Chondrocyte (in vitro differentiated cells): Measurements from ENCODE around the gene SMC3. TPM values are rescaled to one million over a fixed set of nuclear protein-coding genes. Genes with fewer than 3 reads are reported as not detected.
"Not testable (repeated sequence)": the region's sequence is repeated elsewhere in the genome, so short reads cannot be mapped to it uniquely, and the experiment has no call there.

Experiments
- DNase-seq: peaks from one replicate; pipeline ENCODE4 v3.0.0; 2021; ENCODE audit warnings: mixed read lengths, low spot score
- H3K27ac Mint-ChIP-seq: one replicate; pipeline ENCODE4 v1.8.0; 2021; ENCODE audit warnings: mild to moderate bottlenecking, moderate library complexity, mixed read lengths; ENCODE audit not compliant: unreplicated experiment
- H3K27me3 Mint-ChIP-seq: 2 replicates; pipeline ENCODE4 v1.8.0; 2021; ENCODE audit warnings: low read depth, mixed read lengths
- H3K36me3 Mint-ChIP-seq: 2 replicates; pipeline ENCODE4 v1.8.0; 2021; ENCODE audit warnings: low read depth, mixed read lengths
- H3K4me1 Mint-ChIP-seq: 2 replicates; pipeline ENCODE4 v1.8.0; 2021; ENCODE audit warnings: low read depth, mild to moderate bottlenecking, mixed read lengths
- H3K4me3 Mint-ChIP-seq: one replicate; pipeline ENCODE4 v1.8.0; 2021; ENCODE audit warnings: mild to moderate bottlenecking, moderate library complexity, mixed read lengths; ENCODE audit not compliant: unreplicated experiment
- H3K9me3 Mint-ChIP-seq: 2 replicates; pipeline ENCODE4 v1.8.0; 2021; ENCODE audit warnings: low read depth, mixed read lengths
- CTCF ChIP-seq: fragments of 200-600 bp; sonication (generic); IDR thresholded peaks from 2 replicates; pipeline ENCODE4 v1.5.0; 2021; ENCODE audit warnings: antibody characterized with exemption, mild to moderate bottlenecking, moderate library complexity
- total RNA-seq: library from RNA; stranded (reverse); gene quantifications from 3 replicates; pipeline ENCODE4 v1.2.1, GENCODE V29; 2021

SMC3 gene
- total RNA-seq, 1 donor from 2014 or later: 29.3 TPM

- peak overlapping the region; percentile 76 for H3K27ac Mint-ChIP-seq
- TF ChIP-seq CTCF: no peak
- no peaks in the 10 kb centered on the region for H3K36me3 Mint-ChIP-seq
- DNase-seq: no peak
- H3K9me3 Mint-ChIP-seq: no peaks in the 10 kb centered on the region
- H3K4me3 Mint-ChIP-seq: peak overlapping the region; percentile 31
- peaks cover 48% of the 10 kb centered on the region for H3K4me1 Mint-ChIP-seq
- no peaks in the 10 kb centered on the region for H3K27me3 Mint-ChIP-seq
These were observed 37.2 kb upstream of the SMC3 start for GRCh38 chr10:110530131-110530831.

DNA sequence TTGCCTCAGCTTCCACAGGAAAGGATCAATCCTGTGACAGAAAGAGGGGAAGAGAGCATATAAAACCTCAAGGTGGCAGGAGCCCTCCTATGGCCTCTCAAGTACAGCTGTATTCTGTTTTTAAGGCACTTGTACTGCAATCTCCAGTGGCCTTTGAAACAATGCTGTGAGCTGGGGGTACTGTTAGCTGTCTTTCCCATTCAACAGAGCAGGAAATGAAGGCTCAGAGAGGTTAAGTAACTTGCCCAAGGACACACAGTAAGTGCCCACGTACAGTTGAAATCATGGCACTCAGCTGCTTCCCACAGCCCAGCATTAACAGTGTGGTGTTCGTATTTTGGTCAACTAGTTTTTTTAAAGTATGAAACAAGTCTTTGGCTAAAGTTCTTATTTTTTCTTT, 35.8 kb upstream of the SMC3 start:
- Mint-ChIP-seq H3K4me1 (peaks cover 49% of the 10 kb centered on the region), H3K27ac (no peak overlapping the region), H3K27me3 (no peaks in the 10 kb centered on the region), H3K4me3 (no peak overlapping the region), H3K9me3 (no peaks in the 10 kb centered on the region), H3K36me3 (no peaks in the 10 kb centered on the region)
- no peak for DNase-seq
- TF ChIP-seq CTCF: no peak

DNA sequence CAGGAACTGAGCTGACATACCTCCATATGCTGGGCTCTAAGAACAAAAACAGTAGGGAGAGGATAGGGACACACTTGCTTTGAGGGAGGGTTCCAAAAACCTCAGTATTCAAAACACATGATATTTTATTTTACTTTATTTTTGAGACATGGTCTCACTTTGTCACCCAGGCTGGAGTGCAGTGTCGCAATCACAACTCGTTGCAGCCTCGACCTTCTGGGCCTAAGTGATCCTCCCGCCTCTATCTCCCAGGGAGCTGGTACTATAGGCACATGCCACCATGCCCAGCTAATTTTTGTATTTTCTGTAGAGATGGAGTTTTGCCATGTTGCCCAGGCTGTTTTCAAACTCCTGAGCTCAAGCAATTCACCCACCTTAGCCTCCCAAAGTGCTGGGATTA, 34.9 kb upstream of the SMC3 start:
- H3K9me3 Mint-ChIP-seq, H3K27me3 Mint-ChIP-seq, DNase-seq, H3K27ac Mint-ChIP-seq, H3K36me3 Mint-ChIP-seq, H3K4me3 Mint-ChIP-seq: not testable (repeated sequence)
- peaks cover 42% of the 10 kb centered on the region for H3K4me1 Mint-ChIP-seq

GRCh38 chr10:110533149-110533548, 34.3 kb upstream of the SMC3 start:
- peaks cover 37% of the 10 kb centered on the region for H3K4me1 Mint-ChIP-seq
- no peak for TF ChIP-seq CTCF
- no peak for DNase-seq

DNA sequence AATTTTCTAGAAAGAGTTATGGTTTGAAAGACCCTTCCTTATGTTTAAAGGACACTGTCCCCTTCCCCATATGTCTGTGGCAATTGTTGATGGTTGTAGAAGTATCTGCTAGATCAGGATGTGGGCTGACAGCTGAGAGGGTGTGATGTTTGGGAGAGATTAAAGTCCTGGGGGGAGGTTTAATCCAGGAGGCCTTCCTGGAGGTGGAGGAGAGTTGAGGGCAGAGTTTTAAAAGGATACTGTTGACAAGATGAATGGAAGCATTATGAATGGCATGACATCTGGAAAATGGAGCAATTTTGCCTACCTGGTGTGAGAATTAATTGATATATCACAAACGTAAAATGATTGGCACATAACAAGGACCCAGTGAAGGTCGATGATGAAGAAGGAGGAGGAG, 32.9 kb upstream of the SMC3 start:
- TF ChIP-seq CTCF: no peak
- H3K27me3 Mint-ChIP-seq: no peaks in the 10 kb centered on the region
- no peaks in the 10 kb centered on the region for H3K36me3 Mint-ChIP-seq
- H3K9me3 Mint-ChIP-seq: no peaks in the 10 kb centered on the region
- DNase-seq: no peak
- peaks cover 24% of the 10 kb centered on the region for H3K4me1 Mint-ChIP-seq
- no peak overlapping the region for H3K27ac Mint-ChIP-seq
- no peak overlapping the region for H3K4me3 Mint-ChIP-seq

More at GRCh38 chr10:110533149-110533548, 34.3 kb upstream of the SMC3 start:
- Mint-ChIP-seq H3K27ac (no peak overlapping the region), H3K27me3 (no peaks in the 10 kb centered on the region), H3K36me3 (no peaks in the 10 kb centered on the region), H3K4me3 (no peak overlapping the region), H3K9me3 (no peaks in the 10 kb centered on the region)
